ENCODE results near the gene GABRP.

GABRP gene

DNA sequence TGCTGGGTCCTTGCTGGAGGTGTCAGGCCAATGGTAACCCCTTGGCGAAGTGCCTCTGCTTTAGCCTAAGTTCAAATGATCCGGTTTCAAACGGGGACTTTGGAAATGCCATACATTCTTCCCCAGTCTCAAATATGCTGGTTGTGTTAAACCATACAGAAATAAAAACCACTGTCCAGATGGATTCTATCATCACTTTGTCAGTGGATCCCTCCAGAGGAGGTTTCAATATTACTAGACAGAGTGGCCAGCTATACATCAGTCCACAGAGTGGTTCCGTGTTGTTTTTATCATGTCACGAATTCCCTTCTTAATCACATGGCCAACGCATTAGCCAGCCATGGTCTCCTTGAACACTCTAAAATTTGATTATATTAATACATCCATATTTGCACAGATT is 71.0 kb downstream of the GABRP start:
- Histone ChIP-seq H3K36me3 (ENCODE audit: control insufficient read depth in 1 of 2, insufficient read depth in 2 of 2, low read length in 2 of 2) (no peaks in the 10 kb centered on the region), H4K91ac (ENCODE audit: low read depth, low read length) (no peak overlapping the region), H3K27ac (ENCODE audit: low read depth, low read length) (no peak overlapping the region), H2BK120ac (ENCODE audit: insufficient read depth, low read length, poor library complexity) (no peak overlapping the region), H3K18ac (ENCODE audit: low read length) (no peak overlapping the region), H3K9ac (ENCODE audit: low read length) (no peak overlapping the region), H4K8ac (ENCODE audit: low read depth, low read length) (no peak overlapping the region), H3K79me1 (ENCODE audit: low read length) (no peaks in the 10 kb centered on the region), H2BK12ac (ENCODE audit: low read length) (no peak overlapping the region), H2AFZ (ENCODE audit: insufficient read depth, low read length, poor library complexity) (no peak overlapping the region), H3K4me3 (ENCODE audit: low read depth, low read length) (no peak overlapping the region), H2AK5ac (ENCODE audit: low read length) (no peak overlapping the region), H3K9me3 (ENCODE audit: insufficient read depth, low read depth, low read length) (no peaks in the 10 kb centered on the region), H2BK5ac (ENCODE audit: low read depth, low read length, poor library complexity) (no peak overlapping the region), H3K23ac (ENCODE audit: low read length) (no peak overlapping the region), H3K4me1 (ENCODE audit: control insufficient read depth in 1 of 2, insufficient read depth in 2 of 2, low read length in 2 of 2) (no peaks in the 10 kb centered on the region), H3K79me2 (ENCODE audit: control insufficient read depth, insufficient read depth, low read length, poor library complexity) (no peaks in the 10 kb centered on the region), H3K4ac (ENCODE audit: low read depth, low read length) (no peak overlapping the region), H3K27me3 (ENCODE audit: insufficient read depth, low read length) (no peaks in the 10 kb centered on the region), H3K14ac (ENCODE audit: low read length) (no peak overlapping the region), H4K12ac (ENCODE audit: low read depth, low read length) (no peak overlapping the region), H3K4me2 (ENCODE audit: low read length) (no peak overlapping the region)
- no CpG with 5 or more reads among the region's 6 CpGs for WGBS (ENCODE audit: extremely low coverage, insufficient coverage, insufficient read length)
- DNase-seq, result no peak

DNA sequence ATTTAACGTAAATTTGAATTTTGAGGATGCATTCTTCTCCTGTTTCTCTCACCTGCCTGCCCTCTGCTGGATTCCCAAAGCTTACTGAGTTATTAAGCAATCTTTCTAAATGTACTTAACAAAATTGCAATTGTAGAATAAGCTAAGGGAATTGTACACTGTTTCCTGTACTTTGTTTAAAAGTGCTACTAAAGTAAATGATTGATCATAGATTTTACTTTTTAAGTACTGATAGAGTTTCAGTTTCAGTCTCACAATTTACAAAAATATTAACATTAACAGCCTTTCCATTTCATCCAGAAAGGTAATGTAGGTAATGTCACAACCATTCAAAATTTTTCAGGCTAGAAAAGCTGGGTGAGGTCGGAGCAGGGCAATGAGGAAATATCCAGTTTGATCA is 73.5 kb downstream of the GABRP start:
- no peak overlapping the region for H2BK120ac ChIP-seq (ENCODE audit: insufficient read depth, low read length, poor library complexity)
- no peaks in the 10 kb centered on the region for H3K27me3 ChIP-seq (ENCODE audit: insufficient read depth, low read length)
- no peak overlapping the region for H2AK5ac ChIP-seq (ENCODE audit: low read length)
- H4K8ac ChIP-seq (ENCODE audit: low read depth, low read length), result no peak overlapping the region
- H3K23ac ChIP-seq (ENCODE audit: low read length), result no peak overlapping the region
- H3K9ac ChIP-seq (ENCODE audit: low read length), result no peak overlapping the region
- H3K9me3 ChIP-seq (ENCODE audit: insufficient read depth, low read depth, low read length), result peaks cover 3% of the 10 kb centered on the region
- no peak overlapping the region for H3K4ac ChIP-seq (ENCODE audit: low read depth, low read length)
- no peak overlapping the region for H3K27ac ChIP-seq (ENCODE audit: low read depth, low read length)
- H3K14ac ChIP-seq (ENCODE audit: low read length), result no peak overlapping the region
- no peak overlapping the region for H3K4me3 ChIP-seq (ENCODE audit: low read depth, low read length)
- no peak overlapping the region for H4K12ac ChIP-seq (ENCODE audit: low read depth, low read length)
- H4K91ac ChIP-seq (ENCODE audit: low read depth, low read length), result no peak overlapping the region
- H2AFZ ChIP-seq (ENCODE audit: insufficient read depth, low read length, poor library complexity), result no peak overlapping the region
- H2BK5ac ChIP-seq (ENCODE audit: low read depth, low read length, poor library complexity), result no peak overlapping the region
- H2BK12ac ChIP-seq (ENCODE audit: low read length), result no peak overlapping the region
- no peaks in the 10 kb centered on the region for H3K36me3 ChIP-seq (ENCODE audit: control insufficient read depth in 1 of 2, insufficient read depth in 2 of 2, low read length in 2 of 2)
- DNase-seq, result no peak
- H3K4me1 ChIP-seq (ENCODE audit: control insufficient read depth in 1 of 2, insufficient read depth in 2 of 2, low read length in 2 of 2), result no peaks in the 10 kb centered on the region
- H3K79me2 ChIP-seq (ENCODE audit: control insufficient read depth, insufficient read depth, low read length, poor library complexity), result peaks cover 2% of the 10 kb centered on the region
- H3K18ac ChIP-seq (ENCODE audit: low read length), result no peak overlapping the region
- peaks cover 3% of the 10 kb centered on the region for H3K79me1 ChIP-seq (ENCODE audit: low read length)
- H3K4me2 ChIP-seq (ENCODE audit: low read length), result no peak overlapping the region
- no CpG with 5 or more reads among the region's 2 CpGs for WGBS (ENCODE audit: extremely low coverage, insufficient coverage, insufficient read length)

DNA sequence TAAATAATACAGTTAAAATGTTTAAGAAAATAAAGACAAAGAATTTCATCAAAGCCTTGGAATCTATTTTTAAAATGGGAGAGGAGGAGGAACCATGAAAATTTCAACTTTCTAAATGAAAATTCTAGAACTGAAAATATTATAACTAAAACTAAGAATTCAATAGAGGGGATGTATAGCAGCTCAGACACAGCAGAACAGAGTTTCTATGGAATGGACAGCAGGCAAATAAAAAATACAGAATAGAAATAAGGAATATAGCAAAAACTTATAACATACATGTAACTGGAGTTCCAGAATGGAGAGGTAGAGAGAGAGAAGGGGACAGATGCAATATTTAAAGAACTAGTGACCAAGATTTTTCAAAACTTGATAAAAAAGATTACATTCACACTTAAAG is 76.9 kb downstream of the GABRP start:
- no peaks in the 10 kb centered on the region for H3K27me3 ChIP-seq (ENCODE audit: insufficient read depth, low read length)
- H3K4me3 ChIP-seq (ENCODE audit: low read depth, low read length), result no peak overlapping the region
- H2BK120ac ChIP-seq (ENCODE audit: insufficient read depth, low read length, poor library complexity), result no peak overlapping the region
- no peak overlapping the region for H3K23ac ChIP-seq (ENCODE audit: low read length)
- H3K14ac ChIP-seq (ENCODE audit: low read length), result no peak overlapping the region
- no peak overlapping the region for H4K12ac ChIP-seq (ENCODE audit: low read depth, low read length)
- H3K27ac ChIP-seq (ENCODE audit: low read depth, low read length), result no peak overlapping the region
- no peak overlapping the region for H2AK5ac ChIP-seq (ENCODE audit: low read length)
- no peak overlapping the region for H3K9ac ChIP-seq (ENCODE audit: low read length)
- no peak overlapping the region for H2AFZ ChIP-seq (ENCODE audit: insufficient read depth, low read length, poor library complexity)
- H3K79me1 ChIP-seq (ENCODE audit: low read length), result peaks cover 8% of the 10 kb centered on the region
- H3K4me2 ChIP-seq (ENCODE audit: low read length), result no peak overlapping the region
- H2BK5ac ChIP-seq (ENCODE audit: low read depth, low read length, poor library complexity), result no peak overlapping the region
- no peak overlapping the region for H3K4ac ChIP-seq (ENCODE audit: low read depth, low read length)
- H3K18ac ChIP-seq (ENCODE audit: low read length), result no peak overlapping the region
- H3K36me3 ChIP-seq (ENCODE audit: control insufficient read depth in 1 of 2, insufficient read depth in 2 of 2, low read length in 2 of 2), result no peaks in the 10 kb centered on the region
- peaks cover 2 to 10% of the 10 kb centered on the region in 2 experiments for H3K4me1 ChIP-seq (ENCODE audit: control insufficient read depth in 1 of 2, insufficient read depth in 2 of 2, low read length in 2 of 2)
- no peak for DNase-seq
- H3K79me2 ChIP-seq (ENCODE audit: control insufficient read depth, insufficient read depth, low read length, poor library complexity), result peaks cover 7% of the 10 kb centered on the region
- no peak overlapping the region for H4K8ac ChIP-seq (ENCODE audit: low read depth, low read length)
- peaks cover 3% of the 10 kb centered on the region for H3K9me3 ChIP-seq (ENCODE audit: insufficient read depth, low read depth, low read length)
- H2BK12ac ChIP-seq (ENCODE audit: low read length), result no peak overlapping the region
- H4K91ac ChIP-seq (ENCODE audit: low read depth, low read length), result no peak overlapping the region

- Histone ChIP-seq H3K79me2 (ENCODE audit: control insufficient read depth, insufficient read depth, low read length, poor library complexity) (peaks cover 7% of the 10 kb centered on the region), H3K27me3 (ENCODE audit: insufficient read depth, low read length) (no peaks in the 10 kb centered on the region), H3K23ac (ENCODE audit: low read length) (no peak overlapping the region), H2AFZ (ENCODE audit: insufficient read depth, low read length, poor library complexity) (peak overlapping the region; percentile 20), H2AK5ac (ENCODE audit: low read length) (no peak overlapping the region), H3K79me1 (ENCODE audit: low read length) (peaks cover 8% of the 10 kb centered on the region), H3K4me1 (ENCODE audit: control insufficient read depth in 1 of 2, insufficient read depth in 2 of 2, low read length in 2 of 2) (peaks cover 2 to 10% of the 10 kb centered on the region in 2 experiments), H3K4me2 (ENCODE audit: low read length) (peak overlapping the region; percentile 10), H3K9me3 (ENCODE audit: insufficient read depth, low read depth, low read length) (peaks cover 3% of the 10 kb centered on the region), H3K9ac (ENCODE audit: low read length) (no peak overlapping the region), H3K4me3 (ENCODE audit: low read depth, low read length) (peak overlapping the region; percentile 33), H2BK120ac (ENCODE audit: insufficient read depth, low read length, poor library complexity) (no peak overlapping the region), H3K36me3 (ENCODE audit: control insufficient read depth in 1 of 2, insufficient read depth in 2 of 2, low read length in 2 of 2) (no peaks in the 10 kb centered on the region), H4K12ac (ENCODE audit: low read depth, low read length) (no peak overlapping the region), H4K8ac (ENCODE audit: low read depth, low read length) (peak overlapping the region; percentile 30), H3K4ac (ENCODE audit: low read depth, low read length) (no peak overlapping the region), H4K91ac (ENCODE audit: low read depth, low read length) (no peak overlapping the region), H3K27ac (ENCODE audit: low read depth, low read length) (no peak overlapping the region), H3K14ac (ENCODE audit: low read length) (no peak overlapping the region), H2BK12ac (ENCODE audit: low read length) (no peak overlapping the region), H3K18ac (ENCODE audit: low read length) (no peak overlapping the region), H2BK5ac (ENCODE audit: low read depth, low read length, poor library complexity) (no peak overlapping the region)
- peak in 1 of 2 donors; percentile 4 for DNase-seq
- no CpG with 5 or more reads among the region's 5 CpGs for WGBS (ENCODE audit: extremely low coverage, insufficient coverage, insufficient read length)
Measured at GRCh38 chr5:170860818-170861666, 77.5 kb downstream of the GABRP start.
